Mucosa of descending colon (tissue), 3 donors: ENCODE data around the gene ANKRD27. TPM values are rescaled to one million over a fixed set of nuclear protein-coding genes. Genes with fewer than 3 reads are reported as not detected.

Experiments
- ATAC-seq: fragments of 200-7000 bp; cut with Tn5 transposase; one replicate; pipeline ENCODE4 v1.9.1; 2020; ENCODE audit warnings: mild to moderate bottlenecking, moderate library complexity
- DNase-seq, 3 donors: peaks; one replicate each; pipeline ENCODE4 v3.0.0-alpha.2; 2020
- H3K36me3 ChIP-seq: fragments of 200-600 bp; one replicate; pipeline ENCODE4 v1.8.0; 2021; ENCODE audit warnings: low read depth, mild to moderate bottlenecking
- H3K4me1 ChIP-seq: fragments of 200-600 bp; one replicate; pipeline ENCODE4 v1.8.0; 2021; ENCODE audit warnings: low read depth, mild to moderate bottlenecking
- H3K4me3 ChIP-seq: fragments of 200-600 bp; one replicate; pipeline ENCODE4 v1.8.0; 2021; ENCODE audit warnings: mild to moderate bottlenecking
- H3K9me3 ChIP-seq: fragments of 200-600 bp; one replicate; pipeline ENCODE4 v1.8.0; 2021; ENCODE audit warnings: mild to moderate bottlenecking
- intact Hi-C, 2 donors: fragments of 100-400 bp; cut with DNase I in 1 of 2; cut with micrococcal nuclease in 1 of 2; formaldehyde crosslinking; loops; one replicate each; pipeline versions ENCODE4 v1.11.0 to v1.11.1; 2022; cut with DNase I, micrococcal nuclease
- total RNA-seq, 3 donors: library from RNA; stranded (reverse); fragmentation: NEBNext Ultra II Directional in 2 of 3; extraction: Animal tissue kit (Norgen Biotek cat#: 25700) in 2 of 3; gene quantifications; one replicate each; pipeline versions ENCODE4 v1.2.1 to v1.2.4, GENCODE V29; 2021 to 2023
- TF ChIP-seq, protein P1 (sequence below): fragments of 200-600 bp; IDR thresholded peaks from one replicate; pipeline ENCODE4 v1.8.0; 2022; ENCODE audit warnings: antibody characterized with exemption, mild to moderate bottlenecking
- donor health status: DM: no; HTN: no; CAD: no; lungs with moderate emphysema.
- donor health status: DM: no; HTN: no; CAD: no.
- donor health status: DM: no; HTN: yes; CAD: no.

The ANKRD27 gene
- total RNA-seq, 3 donors from 2014 or later: 36.0 to 59.6 (median 41.1) TPM

DNA sequence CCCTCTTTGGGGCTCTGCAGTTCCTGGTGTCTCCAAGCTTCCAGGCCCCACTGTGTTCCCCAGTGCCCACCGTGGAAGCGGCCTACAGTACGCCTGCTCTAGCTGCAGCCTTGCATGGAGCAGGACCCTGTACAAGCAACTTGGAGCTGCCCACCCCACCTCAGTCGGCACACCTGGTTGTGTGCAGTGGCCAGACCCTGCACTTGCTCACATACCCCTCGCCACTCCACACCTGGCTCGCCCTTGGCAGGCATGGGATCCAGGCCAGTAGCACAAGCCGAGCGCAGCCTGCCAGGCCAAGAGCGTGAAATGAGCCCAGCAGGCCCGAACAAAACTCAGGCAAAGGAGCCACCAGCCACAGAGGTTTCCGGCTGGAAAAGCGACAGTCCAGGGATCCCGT, 36.4 kb downstream of the ANKRD27 start:
- intact Hi-C loops: no loop called here
- Histone ChIP-seq H3K36me3 (peaks cover 6% of the 10 kb centered on the region), H3K9me3 (no peaks in the 10 kb centered on the region), H3K4me3 (no peak overlapping the region), H3K4me1 (no peaks in the 10 kb centered on the region)
- TF ChIP-seq, protein P1, sequence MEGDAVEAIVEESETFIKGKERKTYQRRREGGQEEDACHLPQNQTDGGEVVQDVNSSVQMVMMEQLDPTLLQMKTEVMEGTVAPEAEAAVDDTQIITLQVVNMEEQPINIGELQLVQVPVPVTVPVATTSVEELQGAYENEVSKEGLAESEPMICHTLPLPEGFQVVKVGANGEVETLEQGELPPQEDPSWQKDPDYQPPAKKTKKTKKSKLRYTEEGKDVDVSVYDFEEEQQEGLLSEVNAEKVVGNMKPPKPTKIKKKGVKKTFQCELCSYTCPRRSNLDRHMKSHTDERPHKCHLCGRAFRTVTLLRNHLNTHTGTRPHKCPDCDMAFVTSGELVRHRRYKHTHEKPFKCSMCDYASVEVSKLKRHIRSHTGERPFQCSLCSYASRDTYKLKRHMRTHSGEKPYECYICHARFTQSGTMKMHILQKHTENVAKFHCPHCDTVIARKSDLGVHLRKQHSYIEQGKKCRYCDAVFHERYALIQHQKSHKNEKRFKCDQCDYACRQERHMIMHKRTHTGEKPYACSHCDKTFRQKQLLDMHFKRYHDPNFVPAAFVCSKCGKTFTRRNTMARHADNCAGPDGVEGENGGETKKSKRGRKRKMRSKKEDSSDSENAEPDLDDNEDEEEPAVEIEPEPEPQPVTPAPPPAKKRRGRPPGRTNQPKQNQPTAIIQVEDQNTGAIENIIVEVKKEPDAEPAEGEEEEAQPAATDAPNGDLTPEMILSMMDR: no peak
- DNase-seq (no peak), ATAC-seq (no peak)

DNA sequence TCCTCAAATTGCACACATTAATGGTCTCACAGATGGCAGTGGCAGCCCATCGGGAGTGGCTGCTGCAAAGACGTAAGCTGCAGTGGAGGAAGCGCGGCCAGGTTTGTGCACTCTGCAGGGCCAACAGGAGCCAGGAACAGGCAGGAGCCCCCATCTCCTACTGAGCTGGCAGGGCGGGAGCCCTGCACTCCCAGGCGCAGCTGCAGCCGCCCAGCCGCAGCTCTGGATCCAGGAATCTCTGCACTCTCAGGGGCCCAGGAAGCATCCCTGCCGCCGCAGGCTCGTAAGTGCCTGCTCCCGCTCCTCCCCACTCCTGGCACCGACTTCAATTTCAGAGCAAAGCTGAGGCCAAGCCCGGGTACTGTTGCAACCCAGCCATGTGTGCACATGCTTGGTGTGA, 37.5 kb downstream of the ANKRD27 start:
- ATAC-seq (no peak), DNase-seq (no peak)
- TF ChIP-seq, protein P1: no peak
- Histone ChIP-seq H3K36me3 (peaks cover 3% of the 10 kb centered on the region), H3K4me1 (no peaks in the 10 kb centered on the region), H3K9me3 (no peaks in the 10 kb centered on the region), H3K4me3 (no peak overlapping the region)
- intact Hi-C loops: no loop called here

DNA sequence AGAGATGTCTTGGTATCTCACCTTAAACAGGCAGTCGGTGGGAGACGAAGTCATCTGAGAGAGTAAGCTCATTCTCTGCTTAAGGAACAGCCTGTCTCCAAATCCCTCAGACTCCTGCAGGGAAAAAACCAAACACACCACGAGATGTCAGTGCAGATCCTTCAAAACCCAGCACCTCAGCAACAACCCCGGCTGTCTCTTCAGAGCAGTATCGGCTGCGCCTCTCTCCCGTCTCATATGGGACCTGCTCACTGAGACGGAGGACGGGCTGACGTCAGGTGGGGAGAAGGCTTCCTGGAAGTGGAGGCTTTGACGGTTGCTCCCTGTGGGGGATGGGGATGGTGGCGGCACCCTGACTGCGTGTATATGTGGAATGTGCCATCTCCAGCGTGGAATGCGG, 43.6 kb downstream of the ANKRD27 start:
- H3K4me3 ChIP-seq: no peak overlapping the region
- no peaks in the 10 kb centered on the region for H3K9me3 ChIP-seq
- no peaks in the 10 kb centered on the region for H3K4me1 ChIP-seq
- intact Hi-C loops: no loop called here
- ATAC-seq: no peak
- peaks cover 5% of the 10 kb centered on the region for H3K36me3 ChIP-seq
- TF ChIP-seq, protein P1: no peak
- DNase-seq: no peak

DNA sequence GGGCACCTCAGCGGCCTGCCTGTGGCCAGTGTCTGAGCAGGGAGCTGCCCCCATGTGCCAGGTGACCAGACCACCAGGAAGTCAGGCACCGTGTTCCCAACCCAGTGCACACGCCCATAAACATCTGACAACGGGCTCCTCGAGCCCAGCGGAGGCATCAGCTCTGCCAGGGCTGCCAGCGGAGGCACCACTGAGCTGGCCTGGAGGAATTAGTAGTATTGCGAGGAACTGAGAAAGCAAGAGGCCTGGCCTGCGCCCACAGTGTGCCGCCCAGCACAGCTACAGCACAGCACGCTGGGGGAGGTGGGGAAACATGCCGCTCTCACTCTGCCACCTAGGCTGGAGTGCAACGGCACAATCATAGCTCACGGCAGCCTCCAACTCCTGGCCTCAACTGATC, 44.6 kb downstream of the ANKRD27 start:
- DNase-seq: no peak
- no peak for ATAC-seq
- TF ChIP-seq, protein P1: no peak
- H3K4me3 ChIP-seq: no peak overlapping the region
- intact Hi-C loops: no loop called here
- no peaks in the 10 kb centered on the region for H3K4me1 ChIP-seq
- peaks cover 5% of the 10 kb centered on the region for H3K36me3 ChIP-seq
- H3K9me3 ChIP-seq: no peaks in the 10 kb centered on the region

DNA sequence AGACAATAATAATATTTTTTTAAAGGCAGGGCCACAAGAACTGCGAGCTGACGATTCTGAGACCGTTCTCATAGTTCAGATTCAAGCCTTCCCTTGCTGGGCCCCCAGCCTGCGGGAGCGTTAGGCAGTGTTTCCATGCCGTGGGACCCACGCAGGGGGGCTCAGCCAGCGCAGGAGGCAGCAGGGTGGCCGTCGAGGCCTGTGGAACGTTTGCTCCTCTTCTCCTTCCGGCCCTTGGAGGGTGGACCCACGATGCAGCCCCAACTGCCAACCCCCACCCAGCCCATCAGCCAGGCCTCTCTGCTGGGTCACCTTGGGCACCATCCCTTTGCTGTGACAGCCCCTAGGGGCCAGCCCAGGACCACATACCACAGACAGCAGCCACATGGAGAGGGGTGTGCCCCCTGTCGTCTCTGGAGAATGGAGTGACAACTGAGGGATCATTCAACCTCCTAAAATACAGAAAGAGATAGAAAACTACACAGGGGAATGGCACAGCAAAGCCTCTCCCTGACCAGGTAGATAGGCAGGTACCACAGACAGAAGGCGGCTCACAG, 47.2 kb downstream of the ANKRD27 start:
- no peaks in the 10 kb centered on the region for H3K9me3 ChIP-seq
- intact Hi-C loops: no loop called here
- peaks cover 5% of the 10 kb centered on the region for H3K36me3 ChIP-seq
- H3K4me3 ChIP-seq: no peak overlapping the region
- no peaks in the 10 kb centered on the region for H3K4me1 ChIP-seq
- TF ChIP-seq, protein P1: no peak
- DNase-seq (no peak), ATAC-seq (no peak)

DNA sequence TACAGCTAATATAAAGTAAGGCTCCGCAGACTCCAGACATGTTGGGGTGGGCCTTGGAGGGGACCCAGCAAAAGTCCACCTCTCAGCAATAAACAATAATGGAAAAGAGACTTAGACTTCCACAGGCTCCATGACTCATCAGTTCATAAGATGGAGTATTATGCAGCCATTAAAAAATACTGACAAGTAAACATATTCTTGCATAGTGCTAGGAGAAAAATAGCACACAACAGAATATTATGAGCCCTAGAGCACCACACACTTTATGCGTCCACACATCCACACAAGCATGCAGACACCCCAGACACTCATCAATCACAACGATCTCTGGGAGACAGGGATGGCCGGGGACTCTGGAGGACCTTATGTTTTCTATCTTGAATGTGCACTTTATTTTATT, 48.0 kb downstream of the ANKRD27 start:
- Histone ChIP-seq H3K4me1 (no peaks in the 10 kb centered on the region), H3K36me3 (peaks cover 5% of the 10 kb centered on the region), H3K9me3 (no peaks in the 10 kb centered on the region), H3K4me3 (no peak overlapping the region)
- TF ChIP-seq, protein P1: no peak
- DNase-seq (no peak), ATAC-seq (no peak)
- intact Hi-C loops: no loop called here
